GM12878 (cell line): ENCODE measurements around the gene REPIN1. TPM values are rescaled to one million over a fixed set of nuclear protein-coding genes. Genes with fewer than 3 reads are reported as not detected.

Experiments
- ATF7 ChIP-seq: fragments of 450-650 bp; IDR thresholded peaks from 2 replicates; pipeline ENCODE4 v1.6.1; 2016; ENCODE audit warnings: low read depth, mild to moderate bottlenecking
- CBX5 ChIP-seq: sonication (generic); IDR thresholded peaks from 2 replicates; pipeline ENCODE4 v1.6.1; 2016; ENCODE audit warnings: low read depth, moderate library complexity, mild to moderate bottlenecking, inconsistent platforms
- CREB1 ChIP-seq: IDR thresholded peaks from 2 replicates; pipeline ENCODE4 v1.6.1; 2012; ENCODE audit warnings: low read depth, mild to moderate bottlenecking, inconsistent platforms
- IKZF1 ChIP-seq: fragments of 450-650 bp; conservative IDR thresholded peaks from 2 replicates; pipeline ENCODE4 v1.6.1; 2017; ENCODE audit warnings: antibody characterized with exemption, mild to moderate bottlenecking
- JUNB ChIP-seq: IDR thresholded peaks from 2 replicates; pipeline ENCODE4 v1.6.1; 2016; ENCODE audit warnings: antibody characterized with exemption, mild to moderate bottlenecking
- KDM1A ChIP-seq: fragments of 200-600 bp; sonication (generic); IDR thresholded peaks from 2 replicates; pipeline ENCODE4 v1.6.1; 2016; ENCODE audit warnings: borderline replicate concordance
- MYC ChIP-seq: IDR thresholded peaks from 2 replicates; pipeline ENCODE4 v1.6.1; 2011; ENCODE audit warnings: mild to moderate bottlenecking, low read length, moderate library complexity, inconsistent platforms; ENCODE audit not compliant: insufficient read depth, insufficient replicate concordance, insufficient read length, severe bottlenecking
- NBN ChIP-seq: fragments of 450-650 bp; IDR thresholded peaks from 2 replicates; pipeline ENCODE4 v1.6.1; 2016
- NR2C1 ChIP-seq: fragments of 450-650 bp; IDR thresholded peaks from 2 replicates; pipeline ENCODE4 v1.6.1; 2017; ENCODE audit warnings: antibody characterized with exemption, mild to moderate bottlenecking, moderate library complexity
- RAD21 ChIP-seq: IDR thresholded peaks from 2 replicates; pipeline ENCODE4 v1.6.1; 2011; ENCODE audit warnings: mild to moderate bottlenecking, low read depth, low read length, moderate library complexity; ENCODE audit not compliant: insufficient read depth
- RAD51 ChIP-seq: fragments of 450-650 bp; IDR thresholded peaks from 2 replicates; pipeline ENCODE4 v1.6.1; 2016; ENCODE audit warnings: moderate library complexity, mild to moderate bottlenecking, inconsistent platforms
- RELA ChIP-seq: fragments of 450-650 bp; IDR thresholded peaks from 2 replicates; pipeline ENCODE4 v1.8.0; 2014; ENCODE audit warnings: borderline replicate concordance; ENCODE audit not compliant: partially characterized antibody
- RUNX3 ChIP-seq: IDR thresholded peaks from 2 replicates; pipeline ENCODE4 v1.6.1; 2012; ENCODE audit warnings: low read length, inconsistent platforms
- TCF12 ChIP-seq: IDR thresholded peaks from 2 replicates; pipeline ENCODE4 v1.6.1; 2011; ENCODE audit warnings: low read depth, mild to moderate bottlenecking, low read length
- WRNIP1 ChIP-seq: IDR thresholded peaks from 2 replicates; pipeline ENCODE4 v1.6.1; 2011; ENCODE audit warnings: low read depth, low read length, improper control_type of control experiment, borderline replicate concordance
- ZZZ3 ChIP-seq: IDR thresholded peaks from 2 replicates; pipeline ENCODE4 v1.6.1; 2011; ENCODE audit warnings: low read depth; ENCODE audit not compliant: control insufficient read depth, insufficient read length
- polyA plus RNA-seq, 11 experiments: library from polyadenylated mRNA; depleted of rRNA in 4 of 11; unstranded in 6 of 11; stranded (reverse) in 5 of 11; fragments of >200 nt; fragmentation: Nextera tagmentation in 4 of 11; fragmentation: Illumina TruSeq in 1 of 11; extraction: Ambion mirVana in 4 of 11; extraction: Trizol in 1 of 11; gene quantifications; 1 replicate in 1 of 11; 2 replicates in 10 of 11; pipeline versions ENCODE4 v1.2.1 to v1.2.3, GENCODE V29; 2011 to 2016; ENCODE audit warnings: inconsistent platforms in 2 of 11, missing spikeins in 2 of 11, low read depth in 1 of 11
- total RNA-seq, 4 experiments: library from RNA; depleted of rRNA in 3 of 4; stranded (reverse); fragments of >200 nt in 3 of 4; fragmentation: Illumina TruSeq in 1 of 4; extraction: Trizol in 1 of 4; gene quantifications; 2 replicates each; pipeline versions ENCODE4 v1.2.1 to v1.2.3, GENCODE V29; 2013 to 2021
- TF ChIP-seq, protein P1 (sequence below): fragments of 450-650 bp; IDR thresholded peaks from 2 replicates; pipeline ENCODE4 v1.6.1; 2017; ENCODE audit warnings: mild to moderate bottlenecking
- TF ChIP-seq, protein P2 (sequence below): IDR thresholded peaks from 2 replicates; pipeline ENCODE4 v1.6.1; 2011; ENCODE audit warnings: borderline replicate concordance, low read depth, mild to moderate bottlenecking, moderate library complexity, low read length; ENCODE audit not compliant: insufficient read depth, poor library complexity, severe bottlenecking
- TF ChIP-seq, protein P3 (sequence below): IDR thresholded peaks from 2 replicates; pipeline ENCODE4 v1.6.1; 2011; ENCODE audit warnings: low read depth, low read length, improper control_type of control experiment, borderline replicate concordance
- TF ChIP-seq, protein P4 (sequence below): IDR thresholded peaks from 2 replicates; pipeline ENCODE4 v1.6.1; 2012; ENCODE audit warnings: low read depth, low read length, improper control_type of control experiment
- TF ChIP-seq, protein P5 (sequence below): fragments of 450-650 bp; IDR thresholded peaks from 2 replicates; pipeline ENCODE4 v1.6.1; 2016; ENCODE audit warnings: mild to moderate bottlenecking
- TF ChIP-seq, protein P6 (sequence below): IDR thresholded peaks from 2 replicates; pipeline ENCODE4 v1.6.1; 2012; ENCODE audit warnings: low read length, inconsistent platforms

REPIN1 gene
- total and polyA plus RNA-seq, 10 of the 15 experiments (the other 5 are each of a cell fraction or from before 2014, with no cell fraction given): 5.1 to 172 (median 76.9) TPM

DNA sequence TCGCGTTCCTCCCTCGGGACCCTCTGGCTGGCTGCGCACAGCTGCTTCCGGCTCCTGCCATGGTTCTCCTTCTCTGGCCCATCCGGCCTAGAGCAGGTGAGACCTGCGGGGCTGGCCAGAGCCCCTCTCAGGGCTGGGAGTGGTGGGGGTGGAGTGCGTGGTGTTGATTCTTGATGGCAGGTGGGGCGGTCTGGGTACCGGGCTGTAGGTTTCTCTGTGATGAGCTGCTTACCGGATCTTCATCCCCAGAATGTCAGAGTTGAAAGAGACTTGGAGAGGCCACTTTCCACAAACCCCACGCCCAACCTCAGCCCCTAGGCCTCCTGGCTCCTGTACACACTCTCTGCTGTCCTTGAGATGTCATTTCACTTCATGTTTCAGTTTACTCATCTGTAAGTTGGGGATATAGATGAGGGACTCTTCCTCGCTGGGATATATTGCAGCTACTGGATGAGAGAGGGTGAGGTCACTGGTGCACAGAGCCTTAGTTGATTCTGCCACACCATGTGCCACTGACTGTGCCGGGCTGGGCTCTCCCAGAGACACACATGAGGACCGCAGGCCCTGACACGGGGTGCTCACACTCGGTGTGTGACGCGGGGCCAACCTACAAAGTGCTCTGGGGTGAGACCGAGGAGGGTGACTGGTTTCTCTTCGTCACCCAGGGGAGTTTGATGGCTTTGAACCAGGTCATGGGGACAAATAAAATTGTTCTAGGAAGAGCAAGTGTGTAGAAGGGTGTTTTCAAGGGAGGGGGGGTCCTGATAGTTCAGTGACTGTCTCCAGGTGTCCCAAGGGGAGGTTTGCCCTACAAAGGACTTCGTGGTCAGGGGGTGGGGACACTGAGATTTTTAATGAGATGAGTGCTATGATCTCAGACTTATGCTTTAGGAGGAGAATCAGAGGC, 40.0 kb downstream of the REPIN1 start (continued):
- no peak for TF ChIP-seq RELA
- TF ChIP-seq, protein P1, sequence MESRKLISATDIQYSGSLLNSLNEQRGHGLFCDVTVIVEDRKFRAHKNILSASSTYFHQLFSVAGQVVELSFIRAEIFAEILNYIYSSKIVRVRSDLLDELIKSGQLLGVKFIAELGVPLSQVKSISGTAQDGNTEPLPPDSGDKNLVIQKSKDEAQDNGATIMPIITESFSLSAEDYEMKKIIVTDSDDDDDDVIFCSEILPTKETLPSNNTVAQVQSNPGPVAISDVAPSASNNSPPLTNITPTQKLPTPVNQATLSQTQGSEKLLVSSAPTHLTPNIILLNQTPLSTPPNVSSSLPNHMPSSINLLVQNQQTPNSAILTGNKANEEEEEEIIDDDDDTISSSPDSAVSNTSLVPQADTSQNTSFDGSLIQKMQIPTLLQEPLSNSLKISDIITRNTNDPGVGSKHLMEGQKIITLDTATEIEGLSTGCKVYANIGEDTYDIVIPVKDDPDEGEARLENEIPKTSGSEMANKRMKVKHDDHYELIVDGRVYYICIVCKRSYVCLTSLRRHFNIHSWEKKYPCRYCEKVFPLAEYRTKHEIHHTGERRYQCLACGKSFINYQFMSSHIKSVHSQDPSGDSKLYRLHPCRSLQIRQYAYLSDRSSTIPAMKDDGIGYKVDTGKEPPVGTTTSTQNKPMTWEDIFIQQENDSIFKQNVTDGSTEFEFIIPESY: no peak
- TF ChIP-seq, protein P2, sequence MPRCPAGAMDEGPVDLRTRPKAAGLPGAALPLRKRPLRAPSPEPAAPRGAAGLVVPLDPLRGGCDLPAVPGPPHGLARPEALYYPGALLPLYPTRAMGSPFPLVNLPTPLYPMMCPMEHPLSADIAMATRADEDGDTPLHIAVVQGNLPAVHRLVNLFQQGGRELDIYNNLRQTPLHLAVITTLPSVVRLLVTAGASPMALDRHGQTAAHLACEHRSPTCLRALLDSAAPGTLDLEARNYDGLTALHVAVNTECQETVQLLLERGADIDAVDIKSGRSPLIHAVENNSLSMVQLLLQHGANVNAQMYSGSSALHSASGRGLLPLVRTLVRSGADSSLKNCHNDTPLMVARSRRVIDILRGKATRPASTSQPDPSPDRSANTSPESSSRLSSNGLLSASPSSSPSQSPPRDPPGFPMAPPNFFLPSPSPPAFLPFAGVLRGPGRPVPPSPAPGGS: no peak
- TF ChIP-seq JUNB: no peak
- TF ChIP-seq, protein P3, sequence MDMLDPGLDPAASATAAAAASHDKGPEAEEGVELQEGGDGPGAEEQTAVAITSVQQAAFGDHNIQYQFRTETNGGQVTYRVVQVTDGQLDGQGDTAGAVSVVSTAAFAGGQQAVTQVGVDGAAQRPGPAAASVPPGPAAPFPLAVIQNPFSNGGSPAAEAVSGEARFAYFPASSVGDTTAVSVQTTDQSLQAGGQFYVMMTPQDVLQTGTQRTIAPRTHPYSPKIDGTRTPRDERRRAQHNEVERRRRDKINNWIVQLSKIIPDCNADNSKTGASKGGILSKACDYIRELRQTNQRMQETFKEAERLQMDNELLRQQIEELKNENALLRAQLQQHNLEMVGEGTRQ: no peak
- peak; percentile 65 for TF ChIP-seq ATF7
- TF ChIP-seq NR2C1: no peak
- no peak for TF ChIP-seq RUNX3
- TF ChIP-seq WRNIP1: no peak
- TF ChIP-seq TCF12: no peak
- no peak for TF ChIP-seq ZZZ3
- TF ChIP-seq, protein P4, sequence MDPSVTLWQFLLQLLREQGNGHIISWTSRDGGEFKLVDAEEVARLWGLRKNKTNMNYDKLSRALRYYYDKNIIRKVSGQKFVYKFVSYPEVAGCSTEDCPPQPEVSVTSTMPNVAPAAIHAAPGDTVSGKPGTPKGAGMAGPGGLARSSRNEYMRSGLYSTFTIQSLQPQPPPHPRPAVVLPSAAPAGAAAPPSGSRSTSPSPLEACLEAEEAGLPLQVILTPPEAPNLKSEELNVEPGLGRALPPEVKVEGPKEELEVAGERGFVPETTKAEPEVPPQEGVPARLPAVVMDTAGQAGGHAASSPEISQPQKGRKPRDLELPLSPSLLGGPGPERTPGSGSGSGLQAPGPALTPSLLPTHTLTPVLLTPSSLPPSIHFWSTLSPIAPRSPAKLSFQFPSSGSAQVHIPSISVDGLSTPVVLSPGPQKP: no peak
- TF ChIP-seq RAD21: no peak
- TF ChIP-seq, protein P5, sequence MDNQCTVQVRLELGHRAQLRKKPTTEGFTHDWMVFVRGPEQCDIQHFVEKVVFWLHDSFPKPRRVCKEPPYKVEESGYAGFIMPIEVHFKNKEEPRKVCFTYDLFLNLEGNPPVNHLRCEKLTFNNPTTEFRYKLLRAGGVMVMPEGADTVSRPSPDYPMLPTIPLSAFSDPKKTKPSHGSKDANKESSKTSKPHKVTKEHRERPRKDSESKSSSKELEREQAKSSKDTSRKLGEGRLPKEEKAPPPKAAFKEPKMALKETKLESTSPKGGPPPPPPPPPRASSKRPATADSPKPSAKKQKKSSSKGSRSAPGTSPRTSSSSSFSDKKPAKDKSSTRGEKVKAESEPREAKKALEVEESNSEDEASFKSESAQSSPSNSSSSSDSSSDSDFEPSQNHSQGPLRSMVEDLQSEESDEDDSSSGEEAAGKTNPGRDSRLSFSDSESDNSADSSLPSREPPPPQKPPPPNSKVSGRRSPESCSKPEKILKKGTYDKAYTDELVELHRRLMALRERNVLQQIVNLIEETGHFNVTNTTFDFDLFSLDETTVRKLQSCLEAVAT: no peak; the same call in 1 of the 2 replicates
- 0 out of 2 replicates have a peak, but pooled peaks have one; percentile 33 for TF ChIP-seq NBN
- TF ChIP-seq RAD51: no peak; the same call in 1 of the 2 replicates
- no peak for TF ChIP-seq CBX5
- peak; percentile 73 for TF ChIP-seq CREB1
- no peak for TF ChIP-seq MYC
- TF ChIP-seq, protein P6, sequence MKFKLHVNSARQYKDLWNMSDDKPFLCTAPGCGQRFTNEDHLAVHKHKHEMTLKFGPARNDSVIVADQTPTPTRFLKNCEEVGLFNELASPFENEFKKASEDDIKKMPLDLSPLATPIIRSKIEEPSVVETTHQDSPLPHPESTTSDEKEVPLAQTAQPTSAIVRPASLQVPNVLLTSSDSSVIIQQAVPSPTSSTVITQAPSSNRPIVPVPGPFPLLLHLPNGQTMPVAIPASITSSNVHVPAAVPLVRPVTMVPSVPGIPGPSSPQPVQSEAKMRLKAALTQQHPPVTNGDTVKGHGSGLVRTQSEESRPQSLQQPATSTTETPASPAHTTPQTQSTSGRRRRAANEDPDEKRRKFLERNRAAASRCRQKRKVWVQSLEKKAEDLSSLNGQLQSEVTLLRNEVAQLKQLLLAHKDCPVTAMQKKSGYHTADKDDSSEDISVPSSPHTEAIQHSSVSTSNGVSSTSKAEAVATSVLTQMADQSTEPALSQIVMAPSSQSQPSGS: no peak
- peak; percentile 48 for TF ChIP-seq IKZF1
- no peak for TF ChIP-seq KDM1A
